ENCODE data around the gene KNOP1. TPM values are rescaled to one million over a fixed set of nuclear protein-coding genes. Genes with fewer than 3 reads are reported as not detected.

Gene KNOP1
- total and polyA plus RNA-seq, 10 donors = 7.1 to 13.7 (median 9.9) TPM

DNA sequence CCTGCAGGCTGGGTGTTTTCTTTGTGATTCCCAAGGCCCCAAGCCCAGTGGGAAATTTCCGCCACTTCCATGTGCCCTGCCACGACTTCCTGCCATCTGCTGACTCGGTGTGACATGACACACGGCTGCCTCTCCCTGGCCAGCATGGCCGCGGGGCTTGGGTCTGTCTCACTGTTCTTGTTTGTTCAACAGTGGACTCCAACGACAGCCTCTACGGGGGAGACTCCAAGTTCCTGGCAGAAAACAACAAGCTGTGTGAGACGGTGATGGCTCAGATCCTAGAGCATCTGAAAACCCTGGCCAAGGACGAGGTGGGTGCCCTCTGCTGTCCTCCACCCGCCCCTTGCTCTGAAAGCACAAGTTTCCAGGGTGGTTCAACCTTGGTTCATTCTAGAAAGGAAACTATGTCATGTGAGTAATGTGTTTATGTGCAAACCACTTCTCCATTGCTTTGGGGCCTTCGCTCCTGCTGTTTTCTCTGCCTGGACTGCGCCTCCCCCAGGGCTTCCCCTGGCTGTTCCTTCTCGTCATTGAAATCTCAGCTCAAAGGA lies 26.8 kb downstream of the KNOP1 start:
- Histone ChIP-seq H3K9me3 (no peaks in the 10 kb centered on the region), H3K27ac (peak overlapping the region; percentile 57 to 84 (median 76)), H3K27me3 (replicated peaks in 1 of 7) (no peaks in the 10 kb centered on the region), H3K4me1 (peaks cover 9 to 46% (median 15%) of the 10 kb centered on the region in 6 donors), H3K4me3 (peak overlapping the region in 1 of 8 donors; percentile 28), H3K36me3 (peaks cover 0 to 83% (median 31%) of the 10 kb centered on the region in 6 donors)
- peak; percentile 84 for DNase-seq
- TF ChIP-seq POLR2AphosphoS5 (IDR thresholded peaks at IDR 0.05) (peak; percentile 72 to 83 (median 76)), POLR2A (IDR thresholded peaks at IDR 0.05) (no peak)
- WGBS, 5 donors = 61 to 77% (median 66%) methylated on average over 9 to 14 of the region's 14 CpGs
- intact Hi-C loops (cut with DNase I; ENCODE audit: low total_unique reads) = no loop called here

- TF ChIP-seq POLR2AphosphoS5 (IDR thresholded peaks at IDR 0.05) = no peak
- TF ChIP-seq POLR2A (IDR thresholded peaks at IDR 0.05) = no peak
- TF ChIP-seq CTCF (IDR thresholded peaks at IDR 0.05 in 8 of 11, conservative IDR thresholded peaks at IDR 0.05 in 3 of 11) = no peak
- Histone ChIP-seq H3K36me3 (peaks cover 0 to 91% (median 37%) of the 10 kb centered on the region in 6 donors), H3K4me1 (peaks cover 0 to 39% (median 4%) of the 10 kb centered on the region in 6 donors), H3K27me3 (replicated peaks in 1 of 7) (no peaks in the 10 kb centered on the region), H3K4me3 (no peak overlapping the region), H3K27ac (peak overlapping the region; percentile 57 to 84 (median 76)), H3K9me3 (peaks cover 0 to 4% (median 3%) of the 10 kb centered on the region in 8 donors)
- WGBS, 5 donors = 48 to 70% (median 63%) methylated on average over 4 of the region's 4 CpGs
- no peak for DNase-seq
- intact Hi-C loops (cut with DNase I; ENCODE audit: low total_unique reads) = no loop called here
Observed at GRCh38 chr16:19690196-19690595, 27.8 kb downstream of the KNOP1 start.

DNA sequence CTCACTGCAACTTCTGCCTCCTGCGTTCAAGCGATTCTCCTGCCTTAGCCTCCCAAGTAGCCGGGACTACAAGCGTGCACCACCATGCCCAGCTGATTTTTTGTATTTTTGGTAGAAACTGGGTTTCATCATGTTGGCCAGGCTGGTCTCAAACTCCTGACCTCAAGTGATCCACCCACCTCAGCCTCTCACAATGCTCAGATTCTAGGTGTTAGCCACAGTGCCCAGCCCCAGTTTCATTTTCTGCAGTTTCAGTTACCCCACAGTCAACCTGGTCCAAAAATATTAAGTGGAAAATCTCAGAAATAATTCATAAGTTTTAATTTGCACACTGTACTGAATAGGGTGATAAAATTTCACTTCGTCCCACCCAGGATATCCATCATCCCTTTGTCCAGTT lies 28.7 kb downstream of the KNOP1 start:
- Histone ChIP-seq H3K27ac (peak overlapping the region in 1 of 8 donors; percentile 84), H3K4me3 (no peak overlapping the region), H3K4me1 (peaks cover 0 to 39% (median 3%) of the 10 kb centered on the region in 6 donors), H3K27me3 (replicated peaks in 1 of 7) (no peaks in the 10 kb centered on the region), H3K9me3 (peaks cover 0 to 12% (median 11%) of the 10 kb centered on the region in 8 donors), H3K36me3 (peaks cover 0 to 91% (median 45%) of the 10 kb centered on the region in 6 donors)
- 94 to 98% (median 95%) methylated on average over 5 of the region's 5 CpGs for WGBS, 5 donors
- no peak for DNase-seq
- intact Hi-C loops (cut with DNase I; ENCODE audit: low total_unique reads) = no loop called here
- TF ChIP-seq CTCF (IDR thresholded peaks at IDR 0.05 in 8 of 11, conservative IDR thresholded peaks at IDR 0.05 in 3 of 11) (no peak), POLR2AphosphoS5 (IDR thresholded peaks at IDR 0.05) (no peak), POLR2A (IDR thresholded peaks at IDR 0.05) (no peak)

DNA sequence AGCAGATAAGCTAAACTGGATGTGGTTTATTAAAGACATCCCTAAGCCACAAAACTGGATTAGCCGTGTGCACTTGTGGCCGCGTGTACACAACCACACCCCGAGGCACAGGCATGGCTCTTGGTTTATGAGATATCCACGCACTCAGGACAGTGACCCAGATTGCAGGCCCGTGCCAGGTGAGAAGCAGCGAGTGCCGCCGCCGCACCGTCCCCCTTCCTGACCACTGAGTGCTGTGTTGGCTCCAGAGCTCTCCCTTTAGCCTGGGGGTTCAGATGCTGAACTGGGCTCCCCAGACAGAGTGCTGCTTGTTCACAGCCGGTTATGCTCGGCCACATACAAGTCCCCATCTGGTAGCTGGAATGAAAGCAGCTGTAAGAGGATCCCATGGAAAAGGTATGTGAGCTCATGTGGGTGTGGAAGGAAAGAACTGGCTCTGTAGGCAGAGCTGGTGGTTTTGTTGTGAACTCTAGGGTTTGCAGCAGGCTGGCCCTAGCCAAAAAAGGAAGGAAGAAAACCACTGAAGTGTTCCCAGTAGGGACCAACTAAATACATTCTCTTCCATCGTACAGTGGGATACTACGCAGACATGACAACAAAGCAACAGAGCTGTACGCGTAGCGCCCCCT lies 29.5 kb downstream of the KNOP1 start:
- Histone ChIP-seq H3K4me3 (no peak overlapping the region), H3K27me3 (replicated peaks in 1 of 7) (no peaks in the 10 kb centered on the region), H3K4me1 (peaks cover 0 to 39% (median 3%) of the 10 kb centered on the region in 6 donors), H3K36me3 (peaks cover 0 to 91% (median 51%) of the 10 kb centered on the region in 6 donors), H3K9me3 (peaks cover 0 to 20% (median 14%) of the 10 kb centered on the region in 8 donors), H3K27ac (no peak overlapping the region)
- no peak for TF ChIP-seq POLR2A (IDR thresholded peaks at IDR 0.05)
- 85 to 95% (median 90%) methylated on average over 15 to 18 of the region's 18 CpGs for WGBS, 5 donors
- no peak for DNase-seq
- intact Hi-C loops (cut with DNase I; ENCODE audit: low total_unique reads) = no loop called here

GRCh38 chr16:19687279-19687678 lies 30.7 kb downstream of the KNOP1 start:
- TF ChIP-seq CTCF (IDR thresholded peaks at IDR 0.05 in 8 of 11, conservative IDR thresholded peaks at IDR 0.05 in 3 of 11) (no peak), POLR2AphosphoS5 (IDR thresholded peaks at IDR 0.05) (no peak), POLR2A (IDR thresholded peaks at IDR 0.05) (no peak)
- DNase-seq = no peak
- Histone ChIP-seq H3K9me3 (peaks cover 0 to 24% (median 17%) of the 10 kb centered on the region in 8 donors), H3K27ac (no peak overlapping the region), H3K27me3 (replicated peaks in 1 of 7) (no peaks in the 10 kb centered on the region), H3K4me3 (no peak overlapping the region), H3K4me1 (peaks cover 0 to 36% (median 3%) of the 10 kb centered on the region in 6 donors), H3K36me3 (peaks cover 0 to 91% (median 63%) of the 10 kb centered on the region in 6 donors)
- intact Hi-C loops (cut with DNase I; ENCODE audit: low total_unique reads) = no loop called here
- 87 to 97% (median 92%) methylated on average over 7 of the region's 7 CpGs for WGBS, 5 donors
